ENCODE data around the gene L3HYPDH.
A peak's percentile ranks its signal among the peaks of the same experiment; 100 is the strongest.

Gene L3HYPDH

DNA sequence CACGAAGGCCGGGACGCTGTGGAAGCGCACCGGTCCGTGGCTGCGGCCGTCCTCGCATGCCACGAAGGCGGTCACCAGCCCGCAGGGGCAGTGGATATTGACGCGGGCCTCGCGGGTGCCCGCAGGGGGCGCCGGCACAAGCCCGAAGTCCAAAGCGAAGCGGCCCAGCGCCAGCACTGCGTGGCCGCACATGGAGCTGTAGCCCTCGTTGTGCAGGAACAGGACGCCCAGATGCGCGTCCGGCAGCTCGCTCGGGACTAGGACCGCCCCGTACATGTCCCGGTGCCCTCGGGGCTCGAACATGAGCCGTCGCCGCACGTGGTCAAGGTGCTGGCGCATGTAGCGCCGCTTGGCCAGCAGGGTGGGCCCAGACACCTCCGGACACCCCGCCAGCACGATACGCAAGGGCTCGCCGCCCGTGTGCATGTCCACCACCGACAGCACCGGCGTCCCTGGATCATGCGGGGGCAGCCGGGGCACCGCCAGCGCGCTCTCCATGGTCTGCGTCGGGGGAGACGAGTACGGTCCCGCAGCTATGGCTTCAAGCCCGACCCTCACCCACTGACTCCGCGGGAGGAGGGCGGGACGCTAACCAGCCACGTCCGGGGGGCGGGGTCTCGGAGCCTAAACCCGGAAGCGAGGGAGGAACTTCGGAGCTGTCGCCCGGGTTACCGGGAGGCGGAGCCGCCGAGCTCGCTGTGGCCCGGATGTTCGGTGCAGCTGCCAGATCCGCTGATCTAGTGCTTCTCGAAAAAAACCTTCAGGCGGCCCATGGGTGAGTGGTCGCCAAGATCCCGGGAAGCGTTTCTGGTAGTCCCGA is at the start of gene L3HYPDH, which contains the start of gene JKAMP:
Gene L3HYPDH (minus strand): TSS at position 590 of the 820 bp plus-strand sequence. CDS start 92 bp downstream, at position 498.
Gene JKAMP (plus strand): TSS at position 699 of the 820 bp plus-strand sequence. CDS start 73 bp downstream, at position 772.
- DNase-seq: peak; percentile 98

DNA sequence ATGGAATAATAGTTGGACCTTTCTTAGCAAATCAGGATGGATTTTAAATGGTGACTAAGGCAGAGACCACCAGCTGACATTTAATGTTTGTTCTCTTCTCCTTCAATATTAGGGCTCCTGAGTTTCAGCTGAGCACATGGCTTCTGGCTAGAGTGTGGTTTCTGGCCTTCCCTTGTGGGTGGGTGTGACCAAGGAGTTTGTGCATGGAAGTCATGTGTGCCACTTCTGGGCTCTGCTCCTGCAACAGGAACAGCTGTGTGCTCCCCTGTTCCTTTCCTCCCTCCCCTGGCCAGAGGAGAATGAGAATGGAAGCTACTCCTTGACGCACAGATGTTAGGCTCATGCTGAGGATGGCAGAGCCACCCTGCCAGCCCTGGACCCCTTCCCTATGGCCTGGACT is 48.2 kb upstream of the L3HYPDH start:
- DNase-seq: no peak

DNA sequence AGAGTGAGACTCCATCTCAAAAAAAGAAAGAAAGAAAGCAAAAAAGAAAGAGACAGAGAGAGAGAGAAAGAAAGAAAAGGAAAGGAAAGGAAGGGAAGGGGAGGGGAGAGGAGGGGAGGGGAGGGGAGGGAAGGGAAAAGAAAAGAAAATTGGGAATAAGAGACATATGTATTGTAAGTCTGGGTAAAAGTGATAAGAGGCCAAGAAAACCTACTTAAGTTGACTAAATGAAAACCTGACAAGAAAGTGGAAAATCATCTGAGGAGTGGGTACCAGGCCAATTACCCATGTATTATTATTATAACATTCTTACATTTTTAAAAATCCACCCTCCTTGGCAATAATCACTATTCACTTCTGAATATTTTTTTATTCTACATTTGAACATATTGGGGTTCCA is 46.1 kb upstream of the L3HYPDH start:
- DNase-seq: no peak

DNA sequence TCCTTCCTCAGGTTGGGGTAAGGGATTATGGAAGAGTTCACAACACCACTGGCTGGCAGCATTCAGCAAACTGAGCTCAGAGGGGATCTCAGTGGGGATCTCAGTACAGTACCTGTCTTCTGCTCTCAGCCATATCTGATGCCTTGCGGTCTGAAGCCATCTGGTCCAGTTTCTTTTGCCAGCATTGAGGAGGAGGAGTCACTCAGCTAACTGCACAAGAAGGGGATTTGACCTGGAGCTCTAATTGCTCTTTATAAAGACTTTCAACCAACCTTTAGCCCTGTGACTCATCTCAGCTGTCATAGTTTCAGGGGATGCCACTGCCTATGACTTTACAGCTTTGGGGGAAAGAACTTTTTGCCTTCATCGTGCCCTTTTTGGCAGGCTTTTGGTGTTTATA is 45.0 kb upstream of the L3HYPDH start:
- DNase-seq: no peak

DNA sequence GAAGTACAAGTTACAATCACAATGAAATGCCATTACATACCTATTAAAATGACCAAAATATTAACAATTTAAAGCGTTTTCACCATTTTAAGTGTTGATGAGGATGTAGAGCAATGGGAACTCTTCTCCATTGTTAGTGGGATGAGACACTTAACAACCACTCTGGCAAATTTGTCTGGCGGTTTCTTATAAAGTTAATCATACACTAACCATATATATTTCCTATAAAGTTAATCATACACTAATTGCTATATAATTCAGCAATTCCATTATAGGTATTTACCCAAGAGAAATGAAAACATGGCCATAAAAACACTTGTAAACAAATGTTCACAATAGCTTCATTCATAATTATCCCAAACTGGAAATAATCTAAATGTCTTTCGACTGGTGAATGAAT is 36.0 kb upstream of the L3HYPDH start:
- DNase-seq: no peak

DNA sequence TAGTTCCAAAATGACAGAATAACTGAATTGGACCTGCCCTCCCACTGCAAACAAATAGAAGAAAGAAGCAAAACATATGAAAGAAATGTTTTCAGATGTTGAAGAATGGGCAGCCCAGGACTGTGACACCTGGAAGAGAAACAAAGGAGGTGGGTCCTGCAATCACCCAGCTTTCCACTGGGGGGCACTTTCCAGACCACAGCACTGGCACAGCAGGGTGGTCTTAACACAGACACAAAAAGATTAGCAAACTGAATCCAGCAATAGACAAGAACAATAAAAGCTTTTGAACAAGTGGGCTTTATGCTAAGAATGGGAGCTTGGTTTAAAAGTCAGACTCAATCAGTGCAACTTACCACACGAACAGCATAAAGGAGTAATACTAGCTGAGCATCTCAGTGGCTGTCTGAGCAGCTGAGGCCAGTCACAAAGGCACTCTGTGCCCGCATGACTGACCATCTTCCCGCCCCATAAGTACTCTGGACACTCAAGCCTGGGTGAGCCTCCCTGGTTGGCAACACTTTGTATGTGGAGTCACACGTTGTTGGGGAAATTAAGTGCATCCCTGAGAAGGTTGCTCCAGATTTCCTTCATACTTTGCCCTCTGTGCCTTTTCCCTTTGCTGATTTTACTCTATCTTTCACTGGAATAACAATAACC is 27.8 kb upstream of the L3HYPDH start:
- DNase-seq: no peak

DNA sequence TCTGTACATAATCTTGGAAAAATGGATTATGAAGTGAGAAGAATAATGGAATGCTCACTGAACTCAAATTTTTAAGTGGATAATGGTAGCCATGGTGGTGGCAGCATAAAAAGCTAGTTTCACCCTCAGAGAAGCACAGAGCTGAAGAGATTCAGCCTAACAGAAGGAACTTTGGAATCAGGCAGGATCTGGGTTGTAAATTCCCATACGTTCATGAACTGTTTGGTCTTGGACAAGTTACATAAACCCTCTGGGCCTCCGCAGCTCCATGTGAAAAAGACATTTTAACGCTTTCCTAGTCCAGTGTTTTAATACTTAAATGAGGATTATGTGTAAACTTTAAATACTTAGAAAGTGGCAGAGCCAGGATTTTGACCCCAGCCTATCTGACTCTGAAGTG is 26.8 kb upstream of the L3HYPDH start:
- DNase-seq: no peak

DNA sequence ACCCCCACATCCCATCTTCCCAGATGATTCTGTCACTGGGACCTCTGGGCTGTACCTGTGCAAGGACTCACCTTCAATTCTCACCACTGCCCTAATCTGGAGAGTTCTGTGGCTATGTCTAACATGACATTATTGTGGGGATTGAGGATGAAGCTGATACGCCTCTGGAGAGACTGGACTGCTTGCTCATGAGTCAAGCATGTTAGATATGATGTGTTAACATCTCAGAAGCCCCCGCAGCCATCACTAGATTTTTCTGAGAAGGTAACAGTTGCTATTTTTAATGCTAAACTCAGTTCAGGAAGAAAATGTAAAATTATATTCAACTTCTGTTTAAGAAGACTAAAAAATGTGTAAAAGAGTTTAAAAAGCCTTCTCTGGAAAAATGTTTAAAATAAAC is 25.8 kb upstream of the L3HYPDH start:
- no peak for DNase-seq

DNA sequence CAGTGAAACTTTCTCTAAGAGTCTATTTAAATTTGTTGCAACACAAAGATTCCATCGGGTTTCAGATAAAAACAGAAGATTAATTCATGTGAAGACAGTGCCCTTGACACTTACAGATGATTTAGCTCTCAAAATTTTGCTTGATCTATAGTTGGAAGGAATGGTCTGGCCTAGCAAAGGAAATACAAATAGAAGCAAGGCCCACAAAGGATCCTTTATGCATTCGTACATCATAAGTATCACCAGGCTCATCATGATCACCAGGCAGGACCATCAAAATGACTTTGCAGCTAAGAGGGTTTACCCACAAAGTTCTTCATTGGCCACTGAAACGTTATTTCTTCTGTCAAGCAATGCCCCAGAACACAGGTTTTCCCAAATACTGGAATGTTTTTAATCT is 24.9 kb upstream of the L3HYPDH start:
- no peak for DNase-seq

DNA sequence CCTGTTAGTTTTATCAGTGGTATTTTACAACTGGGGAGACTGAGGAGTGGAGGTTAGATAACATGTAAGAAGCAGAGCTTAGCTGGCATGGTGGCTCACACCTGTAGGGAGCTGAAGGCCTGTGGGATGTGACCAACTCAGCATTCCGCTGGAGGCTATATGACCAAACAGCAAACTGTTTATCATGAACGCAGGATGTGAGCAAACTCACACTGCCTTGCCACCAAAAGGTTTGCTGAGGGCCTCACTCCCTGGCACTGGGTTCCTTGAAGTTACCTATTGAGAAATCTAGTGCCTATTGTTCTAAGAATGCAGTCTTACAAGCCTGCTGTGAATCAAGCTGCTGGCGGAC is 23.5 kb upstream of the L3HYPDH start:
- no peak for DNase-seq

DNA sequence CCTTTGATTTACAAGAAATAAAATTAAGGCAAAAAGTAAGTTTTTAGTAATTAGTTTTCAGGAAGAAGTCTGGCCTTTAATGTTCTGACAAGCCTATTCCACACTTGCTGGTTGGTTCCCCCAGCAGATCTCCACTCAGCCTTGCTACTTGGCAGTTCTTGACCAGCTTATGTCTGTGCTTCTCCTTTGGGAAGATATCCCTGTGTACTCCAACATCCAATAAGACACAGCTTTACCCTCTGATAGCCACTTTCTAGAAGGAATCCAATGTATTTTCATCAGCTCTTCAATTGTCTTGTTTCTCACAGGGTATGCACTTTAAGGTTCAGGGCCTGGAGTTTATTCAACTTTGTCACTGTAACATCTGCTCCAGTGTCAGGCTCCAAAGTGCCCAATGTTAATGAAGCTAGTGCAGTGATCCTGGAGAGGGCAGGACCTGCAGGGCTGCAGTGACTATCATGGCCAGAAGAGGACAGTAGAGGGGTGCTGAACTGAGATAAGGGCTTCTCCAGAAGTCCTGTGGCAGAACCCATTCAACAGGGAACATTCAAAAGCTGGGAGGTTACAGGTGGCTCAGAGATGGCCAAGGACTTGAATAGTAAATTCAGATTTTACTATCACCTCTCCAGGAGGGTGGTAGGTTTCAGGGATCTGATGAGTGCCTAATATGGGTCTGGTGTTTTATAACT is 23.0 kb upstream of the L3HYPDH start:
- peak; percentile 41 for DNase-seq

DNA sequence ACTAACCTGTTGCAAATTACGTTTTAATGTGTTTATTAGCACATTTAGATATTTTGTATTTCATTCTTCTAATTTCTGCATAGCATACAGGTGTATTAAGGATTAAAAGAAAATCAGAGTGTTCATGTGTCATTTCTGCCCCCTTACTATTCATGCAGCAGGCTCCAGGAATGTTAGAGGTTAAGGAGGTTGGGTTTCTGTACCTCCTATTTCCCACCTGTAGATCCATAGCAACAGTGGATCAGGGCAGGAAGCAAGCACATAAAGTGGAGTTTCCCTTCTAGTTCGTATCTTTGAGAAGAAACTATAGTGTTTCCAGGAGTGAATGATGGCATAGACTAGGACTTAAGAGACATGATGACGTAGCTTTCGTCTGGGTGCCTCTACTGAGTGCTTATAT is 19.0 kb upstream of the L3HYPDH start:
- no peak for DNase-seq

DNA sequence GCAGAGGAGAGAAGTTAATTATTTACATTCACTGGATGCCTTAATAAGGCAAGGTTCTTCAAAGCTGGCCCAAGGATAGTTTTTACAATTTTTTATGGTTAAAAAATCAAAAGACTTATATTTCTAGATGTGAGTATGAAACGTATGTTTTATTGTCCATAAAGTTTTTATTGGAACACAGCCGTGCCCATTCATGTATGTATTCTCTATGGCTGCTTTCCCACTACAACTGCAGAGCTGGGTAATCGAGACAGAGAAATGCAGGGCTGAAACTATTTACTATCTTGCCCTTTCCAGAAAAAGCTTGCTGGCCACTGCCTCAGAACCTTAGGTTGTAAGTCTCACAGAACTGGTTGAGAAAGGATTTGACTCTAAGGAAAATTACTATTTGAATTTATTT is 16.5 kb upstream of the L3HYPDH start:
- no peak for DNase-seq

DNA sequence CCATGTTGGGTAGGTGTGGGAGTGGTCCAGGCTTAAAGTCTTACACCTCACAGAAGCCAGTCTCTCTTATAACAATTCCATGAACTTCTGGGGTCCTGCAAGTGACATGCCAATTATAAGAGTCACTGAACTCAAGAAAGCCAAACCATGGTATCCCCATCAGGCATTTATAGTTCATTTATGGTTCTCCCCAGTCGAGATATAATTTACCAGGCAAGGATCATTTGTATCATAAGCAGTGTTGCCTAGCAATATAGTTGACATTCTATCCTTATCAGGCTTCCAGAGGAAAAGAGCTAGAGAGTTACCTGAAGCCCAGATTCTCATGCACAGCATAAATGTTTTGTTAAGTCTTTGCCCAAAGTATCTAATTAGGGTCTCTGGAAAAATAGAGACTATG is 8.2 kb upstream of the L3HYPDH start:
- DNase-seq: no peak

DNA sequence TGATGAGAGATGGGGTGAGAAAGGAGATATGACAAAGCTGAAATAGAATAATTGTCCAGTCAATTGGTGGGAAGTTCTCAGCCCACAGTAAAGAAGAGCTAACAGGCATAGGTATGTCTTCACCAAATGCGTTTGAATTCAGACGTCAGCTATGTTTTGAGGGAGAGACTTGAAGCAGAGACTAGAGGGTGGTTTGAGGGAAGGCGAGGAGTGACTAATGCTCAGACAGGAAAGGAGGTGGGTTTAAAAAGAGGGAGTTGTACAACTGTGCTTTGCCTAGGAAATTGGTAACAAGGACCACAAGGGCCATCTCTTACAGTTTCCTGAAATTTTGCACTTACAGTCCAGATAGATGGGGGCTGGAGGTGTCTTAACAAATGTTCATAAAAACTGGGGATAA is 6.5 kb upstream of the L3HYPDH start:
- DNase-seq: no peak

DNA sequence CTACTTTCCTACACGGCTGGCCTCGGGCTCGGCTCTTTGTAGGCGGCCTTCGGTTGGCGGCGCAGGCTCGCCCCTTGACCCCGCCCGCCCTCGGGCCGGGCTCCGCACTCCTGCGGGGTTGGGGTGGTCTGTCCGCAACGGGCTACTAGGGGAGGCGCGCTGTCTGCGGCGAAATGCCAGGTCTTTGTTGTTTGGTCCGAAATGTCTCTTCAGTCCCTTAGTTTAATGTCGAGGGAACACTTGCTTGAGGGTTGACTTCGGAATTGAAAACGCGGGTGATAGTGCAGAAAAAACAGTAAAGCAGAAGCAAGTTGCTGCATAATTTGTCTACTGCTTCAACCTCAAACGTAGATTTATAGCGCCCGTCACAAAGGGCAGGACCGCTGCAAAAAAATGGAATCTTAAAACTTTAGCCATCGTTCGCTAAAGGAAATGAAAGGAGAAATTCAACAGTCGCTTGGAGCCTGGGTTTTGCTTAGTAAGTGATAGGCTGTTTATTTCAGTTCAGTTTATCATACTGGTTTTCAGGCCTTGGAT is 499 bp upstream of the L3HYPDH start:
- DNase-seq: peak; percentile 48

DNA sequence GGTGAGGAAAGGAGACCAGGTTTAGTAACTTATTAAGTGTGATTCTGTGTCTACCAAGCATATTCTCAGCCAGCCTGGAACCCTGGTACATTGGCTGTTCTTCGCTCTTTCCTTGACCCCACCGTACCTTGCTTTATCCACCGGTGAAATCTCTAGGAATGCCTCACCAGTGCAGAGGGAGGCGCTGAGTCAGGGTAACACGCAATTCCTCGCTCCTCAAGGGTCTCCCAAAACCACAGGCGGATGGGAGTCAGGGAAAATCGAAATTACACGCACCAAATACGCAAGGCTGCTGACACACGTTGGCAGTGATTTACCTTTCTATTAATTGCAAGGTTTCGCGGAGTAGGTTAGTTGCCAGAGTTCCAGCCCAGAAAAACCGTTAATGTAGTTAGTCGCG is 845 bp downstream of the L3HYPDH start:
- DNase-seq: peak; percentile 33

DNA sequence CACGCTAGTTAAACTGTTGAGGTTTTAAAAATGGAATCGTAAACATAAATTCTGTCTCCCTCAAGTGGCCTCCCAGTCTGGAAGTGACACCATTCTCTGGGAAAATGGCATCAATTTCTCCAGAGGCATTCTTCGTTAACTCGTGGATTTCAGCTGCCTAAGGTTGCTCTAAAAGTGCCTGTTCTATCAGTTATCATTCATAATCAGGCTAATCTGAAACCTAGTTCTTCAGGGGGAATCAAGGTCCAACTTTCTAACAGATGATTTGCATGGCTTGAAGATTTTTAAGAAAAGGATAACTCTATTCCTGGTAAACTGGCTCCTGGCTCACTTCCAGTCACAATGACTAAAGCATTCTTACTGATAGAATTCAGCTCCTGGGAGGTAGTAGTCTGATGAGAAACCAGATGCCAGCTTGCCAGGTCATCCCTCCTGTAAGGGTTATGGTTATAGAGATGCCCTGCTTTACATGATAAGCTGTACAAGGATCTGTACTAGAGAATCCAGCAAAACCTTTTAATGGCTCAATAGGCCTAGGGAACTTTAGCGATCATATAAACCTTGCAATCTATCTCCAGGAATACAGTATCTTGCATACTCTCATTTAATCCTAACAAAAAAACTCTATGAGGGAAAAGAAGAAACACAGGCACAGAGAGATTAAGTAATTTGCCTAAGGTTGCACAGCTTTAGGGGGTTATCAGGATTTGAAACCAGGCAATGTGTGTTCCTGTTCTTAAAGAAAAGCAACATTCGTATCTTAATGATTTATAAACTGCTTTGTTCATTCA is 1.5 kb downstream of the L3HYPDH start:
- peak; percentile 19 for DNase-seq

DNA sequence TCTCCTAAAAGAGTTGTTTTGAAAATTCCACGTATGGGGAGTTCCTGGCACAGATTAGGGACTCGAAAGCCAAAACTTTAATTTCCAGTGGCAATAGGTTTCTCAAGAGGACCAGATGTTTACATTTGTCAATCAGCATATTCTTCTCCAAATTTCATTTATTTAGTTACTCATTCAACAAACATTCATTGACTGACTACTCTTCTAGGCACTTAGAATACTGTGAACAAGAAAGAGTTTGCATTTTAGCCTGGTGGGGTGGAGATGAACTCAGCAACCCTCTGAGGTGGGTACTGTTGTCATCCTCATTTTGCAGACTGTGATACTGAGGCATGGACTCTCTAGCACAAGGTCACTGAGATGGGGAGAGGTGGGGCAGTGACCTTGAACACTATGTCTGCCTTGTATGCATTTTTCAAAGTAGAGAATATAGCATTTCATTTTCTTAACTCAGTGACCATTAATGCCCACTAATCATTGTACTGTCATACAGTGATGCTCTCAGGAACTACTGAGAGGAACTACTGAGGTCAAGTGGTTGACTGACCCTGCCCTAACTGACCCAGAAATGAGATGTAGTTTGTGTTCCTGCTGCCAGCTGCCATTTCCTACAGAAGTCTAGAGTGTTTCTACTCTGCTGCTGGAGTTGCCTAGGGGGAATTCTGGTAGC is 2.2 kb downstream of the L3HYPDH start:
- no peak for DNase-seq

DNA sequence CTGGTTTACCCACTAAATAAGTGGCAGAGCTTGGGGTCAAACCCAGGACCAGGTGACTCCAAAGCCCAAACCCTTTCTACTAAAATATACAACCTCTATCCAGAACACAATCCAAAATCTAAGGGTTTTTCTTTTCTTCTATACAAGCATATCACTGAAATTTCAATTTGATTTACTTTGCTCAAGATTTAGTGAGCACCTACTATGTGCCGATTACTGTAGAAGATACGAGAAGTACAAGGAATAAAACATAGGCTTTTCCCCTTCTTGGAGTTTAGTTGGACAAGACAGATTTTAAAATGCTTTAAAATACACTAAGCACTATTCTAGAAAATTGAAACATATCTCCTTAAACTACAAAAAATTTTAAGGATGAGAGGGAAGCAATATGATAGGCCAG is 2.8 kb downstream of the L3HYPDH start:
- no peak for DNase-seq

DNA sequence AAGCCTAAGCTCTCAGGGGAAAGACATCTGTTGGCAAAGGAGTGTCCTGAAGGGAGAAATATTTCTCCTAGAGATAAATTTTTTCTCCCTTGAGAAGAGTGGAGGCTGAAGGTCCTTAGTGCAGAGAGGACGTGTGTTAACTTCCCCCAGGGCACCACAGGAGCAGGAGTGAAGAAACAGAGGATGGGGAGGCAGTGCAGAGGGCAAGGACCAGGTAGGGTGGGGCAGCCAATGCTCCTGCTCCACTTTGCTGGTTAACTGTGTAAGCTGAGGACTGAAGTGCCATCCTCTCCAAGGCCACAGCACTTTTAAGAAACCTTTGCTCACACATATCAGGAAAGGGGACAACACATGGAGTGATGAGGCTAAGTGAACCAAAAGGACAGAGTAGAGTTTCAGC is 4.0 kb downstream of the L3HYPDH start:
- no peak for DNase-seq

DNA sequence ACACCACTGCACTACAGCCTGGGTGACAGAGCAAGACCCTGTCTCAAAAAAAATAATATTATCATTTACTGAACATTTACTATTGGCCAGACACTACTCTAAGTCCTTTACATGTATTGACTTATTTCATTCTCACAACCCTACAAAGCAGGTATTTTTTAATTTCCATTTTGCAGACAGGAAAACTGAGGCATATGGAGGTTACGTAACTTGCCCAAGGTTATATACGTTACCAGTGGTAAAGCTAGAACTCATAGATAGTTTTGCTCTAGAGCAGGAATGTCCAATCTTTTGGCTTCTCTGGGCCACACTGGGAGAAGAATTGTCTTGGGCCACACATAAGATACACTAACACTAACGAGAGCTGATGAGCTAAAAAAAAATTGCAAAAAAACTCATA is 5.7 kb downstream of the L3HYPDH start:
- no peak for DNase-seq

Measured in DMS79 (cell line).